Activated effector memory CD4-positive, alpha-beta T cell treated with anti-CD3 and anti-CD28 coated beads, Interleukin-2, amount 50 U/mL, for 16 hours (primary cell): ENCODE results near the gene ZNF462.
"Not testable (repeated sequence)": the region's sequence is repeated elsewhere in the genome, so short reads cannot be mapped to it uniquely, and the experiment has no call there.

Experiments
- DNase-seq: peaks from one replicate; pipeline ENCODE4 v3.0.0-alpha.2; 2020

Gene ZNF462

DNA sequence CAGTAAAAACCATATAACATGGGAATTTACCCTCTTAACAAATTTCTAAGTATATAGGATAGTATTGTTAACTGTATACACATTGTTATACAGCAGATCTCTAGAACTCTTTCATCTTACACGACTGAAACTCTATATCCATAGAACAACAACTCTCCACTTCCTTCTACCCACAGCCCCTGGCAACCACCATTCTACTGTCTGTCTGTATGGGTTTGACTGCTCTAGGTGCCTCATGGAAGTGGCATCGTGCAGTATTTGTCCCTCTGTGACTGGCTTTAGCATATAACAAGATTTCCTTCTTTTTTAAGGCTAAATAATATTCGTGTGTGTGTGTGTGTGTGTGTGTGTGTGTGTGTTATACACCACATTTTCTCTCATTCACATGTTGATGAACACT lies 100.7 kb downstream of the ZNF462 start:
- no peak for DNase-seq

DNA sequence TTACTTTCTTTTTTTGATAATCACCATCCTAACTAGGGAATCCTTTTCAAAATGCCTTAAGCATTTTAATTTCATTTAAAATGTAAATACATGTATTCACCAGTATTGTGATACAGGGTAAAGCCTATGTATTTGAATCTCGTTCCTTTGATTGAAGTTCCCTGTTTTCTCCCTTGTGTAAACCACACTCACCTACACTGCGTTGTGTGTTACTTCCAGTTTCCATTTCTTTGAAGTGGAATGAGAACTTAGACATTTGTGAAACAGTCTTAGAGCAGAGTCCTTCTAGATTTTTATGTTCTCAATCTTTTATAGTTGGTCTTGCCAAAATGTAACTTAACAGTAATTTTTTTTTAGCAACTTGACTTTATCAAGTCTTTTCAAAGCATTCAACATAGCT lies 101.4 kb downstream of the ZNF462 start:
- no peak for DNase-seq

DNA sequence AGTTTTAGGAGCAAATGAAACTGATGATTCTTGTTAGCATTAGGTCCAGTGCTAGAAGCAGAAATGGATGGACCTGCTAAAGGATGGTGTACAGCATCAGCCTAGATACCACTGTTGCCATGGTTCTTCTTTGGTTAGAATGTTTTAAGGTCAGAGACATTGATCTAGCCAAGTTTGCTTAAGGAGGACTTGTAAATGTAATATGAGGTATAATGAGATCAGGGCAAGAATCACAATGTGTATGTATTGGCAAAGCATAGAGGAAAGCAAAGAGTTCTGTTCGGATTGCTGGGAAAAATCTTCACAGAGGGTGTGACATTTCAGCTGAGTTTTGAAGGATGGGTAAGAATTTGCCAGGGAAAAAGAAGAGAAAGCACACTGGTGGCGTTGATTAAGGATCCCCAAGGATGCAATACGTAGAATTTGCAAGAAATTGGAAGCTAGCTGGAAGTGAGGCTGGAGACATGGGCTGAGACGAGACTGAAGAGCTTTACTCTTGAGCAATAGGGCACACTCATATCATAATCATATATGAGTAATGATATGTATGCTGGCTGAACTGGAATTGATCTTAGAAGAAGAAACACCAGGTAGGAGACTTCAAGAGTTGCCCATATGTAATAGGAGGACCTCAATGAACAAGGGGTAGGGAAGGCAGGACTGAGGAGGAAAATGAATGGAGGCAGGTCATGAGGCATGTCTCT lies 102.0 kb downstream of the ZNF462 start:
- DNase-seq = no peak

DNA sequence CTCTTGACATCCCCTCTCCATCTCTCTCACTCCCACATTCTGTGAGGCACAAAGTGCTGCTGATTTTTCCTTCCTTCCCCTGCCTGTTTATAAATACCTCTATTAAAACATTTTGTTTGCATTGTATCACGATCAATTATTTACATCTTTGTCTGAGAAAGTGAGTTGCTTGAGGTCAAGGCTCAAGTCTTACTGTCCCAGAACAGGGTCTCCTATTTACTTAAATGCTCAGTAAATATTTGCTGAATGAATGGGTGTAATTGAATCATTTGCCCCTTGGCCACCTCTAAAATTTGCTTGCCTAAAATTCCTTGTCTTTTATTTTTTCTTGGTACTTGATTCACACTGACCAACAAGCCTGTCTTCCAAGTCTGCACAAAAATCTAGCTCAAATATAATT lies 103.5 kb downstream of the ZNF462 start:
- no peak for DNase-seq

DNA sequence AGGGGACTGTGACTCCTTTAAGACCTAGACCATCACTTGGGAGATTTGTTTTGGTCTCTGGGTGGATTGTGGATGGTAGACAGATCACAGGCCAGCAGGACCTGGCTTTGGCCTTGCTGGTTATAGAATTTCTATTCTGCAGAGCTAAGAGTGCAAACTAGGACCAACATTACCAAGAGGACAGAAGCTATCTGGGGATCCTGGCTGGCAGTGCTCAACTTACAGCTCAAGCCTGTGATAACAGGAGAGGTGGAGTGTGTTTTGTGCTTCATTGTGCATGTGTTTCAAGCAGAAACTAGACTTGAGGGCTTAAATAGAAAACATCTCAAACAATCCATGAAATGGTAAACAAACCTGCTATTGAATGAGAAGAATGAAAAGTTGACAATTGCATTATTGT lies 106.7 kb downstream of the ZNF462 start:
- no peak for DNase-seq

DNA sequence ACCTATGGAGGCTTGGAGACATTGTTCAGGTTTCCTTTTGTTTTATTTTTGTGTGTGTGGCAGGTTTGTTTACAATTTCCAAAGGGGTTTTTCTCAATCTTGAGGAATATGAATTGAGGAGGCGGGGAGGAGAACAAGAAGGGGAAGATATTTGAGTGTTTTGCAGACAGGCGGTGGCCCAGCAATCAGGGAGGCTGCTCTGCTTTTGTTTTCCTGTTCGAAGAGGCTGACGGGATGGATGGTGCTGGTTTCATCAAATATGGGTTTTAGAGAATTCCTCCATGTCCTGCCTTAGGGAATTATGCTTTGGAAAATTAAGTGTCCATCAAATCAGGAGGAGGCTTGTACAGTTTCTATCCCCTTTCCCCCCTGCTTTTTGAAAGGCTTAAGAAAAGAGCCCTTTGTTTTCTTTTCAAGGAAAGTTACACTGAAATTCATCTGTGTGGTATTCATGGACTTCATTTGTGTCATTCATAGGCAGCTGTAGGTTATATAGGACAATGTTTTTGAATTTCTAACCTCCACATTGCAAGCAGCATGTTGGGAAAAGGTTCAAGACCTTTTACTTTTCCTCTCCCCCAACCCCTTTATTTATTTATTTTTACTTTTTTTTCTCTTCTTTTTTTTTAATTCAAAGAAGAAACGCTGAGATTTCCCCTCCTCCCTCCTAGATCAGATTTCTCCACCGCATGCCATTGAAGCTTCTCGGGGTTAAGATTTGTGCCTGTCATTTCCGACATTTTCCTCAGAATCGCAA lies 107.4 kb downstream of the ZNF462 start:
- DNase-seq = no peak

DNA sequence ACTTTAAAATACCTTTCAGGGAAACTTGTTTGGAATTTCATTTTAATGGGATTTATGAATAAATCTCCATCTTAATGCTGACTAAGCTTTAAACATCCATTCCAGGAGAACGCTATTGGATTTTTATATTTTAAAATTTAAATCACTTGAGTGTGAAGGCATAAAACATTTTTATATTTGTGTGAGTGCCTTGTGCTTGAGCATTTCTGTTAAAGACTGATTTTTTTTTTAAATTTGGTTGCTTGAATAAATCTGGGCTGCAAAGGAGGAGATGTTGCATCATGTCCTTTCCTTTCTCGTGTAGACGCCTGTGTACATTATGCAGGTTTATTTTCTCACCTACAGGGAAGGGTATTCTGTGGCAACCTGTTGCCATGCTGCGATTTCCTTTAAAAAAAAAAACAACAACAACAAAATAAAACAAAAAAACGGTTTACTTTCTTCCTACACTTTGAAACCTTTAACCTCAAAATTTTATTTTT lies 108.1 kb downstream of the ZNF462 start:
- no peak for DNase-seq

DNA sequence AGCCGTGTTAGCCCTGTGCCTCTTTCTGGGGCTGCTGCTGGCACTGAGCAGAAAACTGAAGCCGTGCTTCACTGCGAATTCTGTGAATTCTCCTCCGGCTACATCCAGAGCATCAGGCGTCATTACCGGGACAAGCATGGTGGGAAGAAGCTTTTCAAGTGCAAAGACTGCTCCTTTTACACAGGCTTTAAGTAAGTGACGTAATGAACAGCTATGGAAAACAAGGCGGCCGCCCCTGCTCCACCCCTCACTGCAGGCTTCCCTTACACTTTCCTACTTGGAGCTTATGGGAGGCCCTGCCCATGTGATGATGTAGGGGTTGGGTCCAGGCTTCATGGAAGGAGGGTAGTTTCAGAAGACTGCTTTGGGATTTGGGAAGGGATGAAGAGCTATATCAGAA lies 109.1 kb downstream of the ZNF462 start:
- no peak for DNase-seq

DNA sequence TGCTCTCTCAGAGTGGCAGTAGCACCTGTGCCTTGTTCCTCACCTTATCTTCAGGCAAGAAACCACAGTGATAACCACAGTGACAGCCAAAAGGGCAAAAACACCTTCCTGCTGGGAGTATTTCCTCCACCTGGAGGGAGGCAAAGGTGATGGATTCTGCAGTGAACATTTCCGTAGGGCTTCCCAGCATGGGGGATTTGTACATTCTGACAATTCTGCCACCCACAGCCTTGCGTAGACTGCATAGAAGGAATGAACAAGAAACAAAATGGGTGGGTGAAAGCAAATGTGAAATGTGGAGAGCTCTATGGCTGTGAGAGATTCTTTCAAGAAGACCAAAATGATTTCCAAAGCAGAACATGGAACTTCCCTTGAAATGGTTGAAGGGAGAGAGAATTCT lies 111.4 kb downstream of the ZNF462 start:
- no peak for DNase-seq

DNA sequence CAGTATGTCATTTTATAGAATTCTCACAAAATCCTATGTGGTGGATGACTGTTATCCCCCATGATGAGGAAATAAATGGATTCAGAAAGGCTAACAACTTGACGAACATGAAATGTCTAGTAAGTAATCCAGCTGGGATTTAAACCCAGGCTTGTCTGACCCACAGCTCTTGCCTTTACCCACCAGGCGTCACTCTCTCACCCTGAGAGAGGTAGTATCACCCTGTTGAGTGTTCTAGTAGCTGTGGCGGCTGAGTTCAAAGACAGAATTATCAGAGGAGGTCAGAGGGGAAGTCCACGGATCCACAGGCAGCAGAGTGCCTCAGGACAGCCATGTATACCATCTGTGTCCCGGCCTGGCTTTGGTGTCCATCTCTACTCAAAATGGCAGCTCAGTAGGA lies 113.8 kb downstream of the ZNF462 start:
- no peak for DNase-seq

DNA sequence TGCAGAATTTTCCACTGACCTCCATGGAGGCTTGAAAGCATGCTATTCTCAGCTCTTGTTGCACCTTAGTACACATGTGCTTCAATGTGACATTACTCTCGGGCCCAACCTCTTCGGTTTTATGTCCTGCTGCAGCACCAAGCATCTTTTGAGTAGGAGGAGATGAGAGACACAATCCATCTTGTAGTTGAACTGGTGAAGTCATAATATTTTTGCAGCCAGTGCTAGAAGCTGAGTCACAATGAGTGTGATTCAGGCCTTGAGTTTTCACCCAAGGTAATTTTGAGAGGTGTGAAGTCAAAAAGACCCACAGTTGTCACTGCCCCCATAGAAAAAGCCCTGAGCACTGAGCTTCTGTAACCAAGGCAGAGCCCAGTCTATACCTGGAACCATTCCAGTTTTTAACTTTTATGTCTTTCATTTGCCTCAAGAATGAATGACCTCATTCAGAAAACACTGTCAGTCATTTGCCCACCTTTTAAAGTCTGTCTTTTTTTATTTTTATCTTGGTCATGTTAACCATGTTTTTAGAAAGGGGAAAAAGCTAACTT lies 117.7 kb downstream of the ZNF462 start:
- DNase-seq = no peak

DNA sequence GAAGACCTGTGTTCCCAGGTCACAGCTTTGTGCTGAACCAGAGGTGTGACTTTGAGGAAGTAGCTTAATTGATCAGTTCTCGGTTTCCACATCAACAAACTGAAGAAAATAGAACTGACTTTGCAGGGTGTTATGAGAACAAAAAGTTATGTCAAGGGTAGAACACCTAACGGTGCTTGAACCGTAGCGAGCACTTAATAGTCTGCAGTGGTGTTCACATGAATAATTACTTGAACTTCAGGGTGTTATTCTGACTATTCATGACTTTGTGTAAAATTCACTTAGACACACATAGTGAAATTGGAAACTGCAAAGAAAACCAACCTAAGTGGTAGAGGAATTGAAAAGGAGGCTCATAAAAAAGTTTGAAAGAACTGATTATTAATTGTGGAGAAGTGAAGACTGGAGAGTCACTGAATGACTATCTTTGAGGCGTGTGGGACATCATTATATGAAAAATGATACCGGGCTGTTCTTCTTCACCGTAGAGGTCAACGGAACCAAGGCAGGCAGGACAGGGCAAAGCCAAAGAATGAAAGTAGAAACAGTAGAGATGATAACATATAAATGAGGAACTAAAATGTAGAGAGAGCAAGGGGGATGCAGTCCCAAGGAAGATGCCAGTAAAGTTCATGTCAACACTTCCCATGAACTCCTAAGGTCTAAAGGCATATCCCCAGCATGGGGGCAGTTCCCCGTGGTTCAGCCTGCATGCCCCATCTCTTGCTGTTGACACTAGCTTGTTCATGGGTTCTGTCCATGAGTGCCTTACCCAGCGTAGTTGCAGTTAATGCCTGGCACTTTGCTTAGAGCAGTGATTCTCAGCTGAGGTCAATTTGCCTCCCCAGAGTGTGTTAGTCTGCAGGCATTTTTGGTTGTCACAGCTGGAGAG lies 118.7 kb downstream of the ZNF462 start:
- no peak for DNase-seq

DNA sequence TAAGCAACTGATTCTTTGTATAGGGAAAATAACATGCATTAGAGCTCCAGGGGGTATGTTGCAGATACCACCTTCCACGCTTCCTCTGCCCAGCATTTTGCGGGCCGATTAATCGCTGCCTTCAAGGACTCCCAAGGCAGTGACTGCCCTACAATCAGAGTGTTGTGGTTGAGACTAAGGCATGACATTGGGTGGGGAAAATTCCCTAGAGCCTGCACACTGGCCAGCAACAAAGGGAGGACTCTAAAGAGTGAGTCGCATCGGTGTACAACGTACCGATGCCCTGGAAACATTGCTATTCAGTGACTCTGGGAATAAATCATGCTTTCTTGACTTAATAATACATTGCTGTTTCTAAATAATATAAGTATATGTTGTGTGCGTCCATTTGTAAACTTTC lies 119.7 kb downstream of the ZNF462 start:
- no peak for DNase-seq

DNA sequence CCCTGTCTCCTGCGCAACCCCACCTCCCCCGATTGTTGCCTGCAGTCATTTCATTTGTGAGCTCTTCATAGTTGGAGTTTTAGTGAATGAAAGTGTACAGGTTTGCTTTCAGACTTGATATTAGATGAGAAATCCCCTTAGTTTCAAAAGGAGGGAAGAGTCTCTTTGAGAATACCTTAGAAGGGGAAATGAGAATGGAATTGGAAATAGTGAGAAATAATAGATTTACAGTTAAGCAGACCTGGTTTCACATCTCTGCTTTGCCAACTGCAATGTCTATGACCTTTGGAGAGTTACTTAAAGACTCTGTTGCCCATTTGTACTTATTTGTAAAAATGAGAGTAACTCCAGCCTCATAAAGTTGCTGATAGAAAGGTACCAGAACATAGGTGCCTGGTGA lies 120.4 kb downstream of the ZNF462 start:
- no peak for DNase-seq

DNA sequence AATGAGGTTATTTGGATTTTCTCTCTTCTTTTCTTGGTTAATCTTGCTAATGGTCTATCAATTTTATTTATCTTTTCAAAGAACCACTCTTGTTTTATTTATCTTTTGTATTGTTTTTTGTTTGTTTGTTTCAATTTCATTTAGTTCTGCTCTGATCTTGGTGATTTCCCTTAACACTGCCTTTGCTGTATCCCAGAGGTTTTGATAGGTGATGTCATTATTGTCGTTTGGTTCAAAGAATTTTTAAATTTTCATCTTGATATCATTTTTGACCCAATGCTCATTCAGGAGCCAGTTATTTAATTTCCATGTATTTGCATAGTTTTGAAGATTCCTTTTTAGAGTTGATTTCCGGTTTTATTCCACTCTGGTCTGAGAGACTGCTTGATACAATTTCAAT lies 126.9 kb downstream of the ZNF462 start:
- DNase-seq = not testable (repeated sequence)

DNA sequence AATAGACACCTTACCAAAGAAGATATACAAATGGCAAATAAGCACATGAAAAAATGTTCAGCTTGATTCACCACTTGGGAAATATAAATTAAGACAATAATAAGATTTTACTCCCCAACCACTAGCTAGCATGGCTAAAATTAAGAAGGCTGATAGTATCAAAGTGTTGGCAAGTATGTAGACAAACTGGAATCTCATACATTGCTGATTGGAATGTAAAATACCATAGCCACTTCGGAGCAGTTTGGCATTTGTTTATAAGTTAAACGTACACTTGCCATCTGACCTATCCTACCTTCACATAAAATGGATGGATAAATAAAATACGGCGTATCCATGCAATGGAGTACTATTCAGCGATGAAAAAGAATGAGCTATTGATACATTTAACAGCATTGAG lies 129.2 kb downstream of the ZNF462 start:
- no peak for DNase-seq

DNA sequence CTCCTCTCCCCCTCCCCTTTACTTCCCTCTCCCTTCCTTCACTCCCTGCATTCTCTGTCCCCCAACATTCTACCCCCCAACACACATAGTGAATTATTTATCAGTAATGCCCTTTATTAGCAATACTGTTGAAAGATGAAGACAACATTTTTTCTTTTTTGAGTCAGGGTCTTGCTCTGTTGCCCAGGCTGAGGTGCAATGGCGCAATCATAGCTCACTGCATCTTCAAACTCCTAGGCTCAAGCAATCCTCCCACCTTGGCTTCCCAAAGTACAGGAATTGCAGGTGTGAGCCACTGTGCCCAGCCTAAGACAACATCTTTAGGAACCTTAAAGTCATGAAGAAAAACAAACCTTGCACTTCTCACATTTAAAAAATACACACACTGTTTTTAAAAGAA lies 130.6 kb downstream of the ZNF462 start:
- DNase-seq = no peak

DNA sequence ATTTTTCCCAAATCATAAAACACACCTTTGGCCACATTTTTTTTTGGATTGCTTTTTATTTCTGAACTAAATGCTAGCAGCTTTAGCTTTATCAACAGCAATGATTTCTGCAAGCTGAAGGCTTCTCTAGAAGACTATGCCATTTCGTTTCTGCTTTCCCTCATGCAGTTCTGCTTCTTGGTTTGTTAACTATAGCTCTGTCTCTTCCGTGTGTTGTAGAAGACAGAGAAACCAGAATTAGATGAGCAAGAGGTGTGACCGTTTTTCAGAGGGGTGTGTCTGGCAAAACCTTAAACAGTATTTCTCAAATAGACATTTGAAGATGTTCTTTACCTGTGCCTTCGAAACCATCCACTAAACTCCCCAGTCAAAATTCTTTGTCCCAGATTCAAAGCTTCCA lies 131.5 kb downstream of the ZNF462 start:
- DNase-seq = no peak

DNA sequence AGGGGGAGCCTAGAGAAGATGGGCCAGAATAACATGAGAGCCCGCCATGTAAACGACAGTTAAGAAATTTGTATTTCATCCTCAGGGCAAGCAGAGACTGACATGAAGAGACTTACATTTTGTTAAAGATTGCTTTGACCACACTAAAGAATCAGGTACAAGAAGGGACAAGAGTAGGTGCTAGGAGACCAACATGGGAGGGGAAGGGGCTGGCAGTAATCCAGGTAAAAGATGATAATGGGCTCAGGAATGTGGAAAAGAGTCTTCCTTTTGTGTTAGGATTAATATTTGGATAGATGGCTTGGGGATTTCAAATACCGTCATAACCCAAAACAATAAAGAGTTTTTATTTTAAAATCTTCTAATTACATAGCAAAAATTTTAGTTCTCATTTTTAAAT lies 137.3 kb downstream of the ZNF462 start:
- DNase-seq = no peak

DNA sequence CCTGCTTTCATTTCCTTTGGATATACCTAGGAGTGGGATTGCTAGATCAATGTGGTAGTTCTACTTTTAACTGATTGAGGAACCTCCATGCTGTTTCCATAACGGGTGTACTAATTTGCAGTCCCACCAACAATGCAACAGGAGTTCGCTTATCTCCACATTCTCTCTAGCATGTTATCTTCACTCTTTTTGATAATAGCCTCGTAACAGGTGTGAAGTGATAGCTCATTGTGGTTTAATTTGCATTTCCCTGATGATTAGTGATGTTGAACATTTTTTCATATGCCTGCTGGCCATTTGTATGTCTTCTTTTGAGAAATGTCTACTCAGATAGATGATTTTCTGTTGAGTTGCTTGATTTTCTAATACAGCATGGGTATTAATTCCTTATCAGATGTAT lies 142.2 kb downstream of the ZNF462 start:
- DNase-seq = no peak

DNA sequence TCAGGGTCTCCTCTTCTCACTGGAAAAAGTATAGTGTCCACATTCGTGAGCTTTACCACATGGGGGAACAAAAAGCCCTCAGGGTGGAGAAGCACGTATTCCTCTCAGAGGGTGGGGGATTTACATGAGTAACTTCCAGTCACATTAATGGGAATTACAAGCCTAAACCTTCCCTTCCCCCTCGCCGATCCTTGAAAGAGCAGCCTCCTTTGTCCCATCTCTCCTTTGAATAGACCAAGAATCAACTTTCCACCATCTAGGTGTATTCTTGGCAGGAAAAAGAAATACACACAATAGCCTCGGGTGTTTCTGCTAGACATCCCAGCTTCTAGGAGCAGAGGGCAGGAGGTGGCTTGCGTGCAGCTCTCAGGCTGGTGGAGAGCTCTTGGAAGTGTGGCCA lies 144.4 kb downstream of the ZNF462 start:
- DNase-seq = no peak

DNA sequence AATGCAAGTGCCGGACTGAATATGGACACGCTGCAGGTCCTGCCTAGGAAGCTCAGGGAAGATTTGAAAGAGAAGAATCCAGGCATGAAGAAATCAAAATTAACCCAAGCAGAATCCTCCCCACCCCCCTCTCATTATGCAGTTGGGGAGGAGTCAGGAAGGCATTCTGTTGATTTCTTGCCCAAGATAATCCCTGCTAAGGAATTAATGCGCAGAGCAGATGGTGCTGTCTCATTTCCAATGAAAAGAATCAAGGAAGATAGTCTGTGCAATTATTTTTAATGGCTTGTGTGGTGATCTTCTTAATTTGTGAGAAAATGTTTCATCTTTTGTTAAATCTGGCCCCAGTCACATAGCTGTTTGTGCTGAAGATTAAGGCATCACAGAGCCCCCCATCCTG lies 145.0 kb downstream of the ZNF462 start:
- no peak for DNase-seq

DNA sequence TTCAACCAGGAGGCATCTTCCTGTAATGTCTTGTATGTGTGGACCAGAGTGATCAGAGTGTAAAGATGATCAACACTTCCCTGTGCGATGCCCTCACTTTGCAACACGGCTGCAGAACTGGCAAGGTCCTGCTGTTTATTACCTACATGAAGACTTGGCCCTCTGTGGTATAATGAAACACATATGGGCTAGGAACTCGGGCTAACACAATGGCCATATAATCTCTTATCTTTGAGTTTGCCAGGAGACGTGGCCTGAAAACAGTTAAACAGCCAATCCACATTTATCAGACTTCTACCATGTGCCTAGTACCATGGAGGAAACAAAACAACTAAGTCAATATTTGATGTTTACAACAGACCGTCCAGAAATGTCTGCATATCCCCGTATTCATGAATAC lies 145.5 kb downstream of the ZNF462 start:
- DNase-seq = no peak
